Activated CD4-positive, alpha-beta T cell treated with anti-CD3 and anti-CD28 coated beads, Interleukin-2, amount 50 U/mL, for 4 hours (primary cell): ENCODE measurements around the gene LPCAT2.

ENCODE experiments used
- DNase-seq, 2 experiments: peaks; one replicate each; pipeline ENCODE4 v3.0.0-alpha.2; 2020

LPCAT2 gene, protein sequence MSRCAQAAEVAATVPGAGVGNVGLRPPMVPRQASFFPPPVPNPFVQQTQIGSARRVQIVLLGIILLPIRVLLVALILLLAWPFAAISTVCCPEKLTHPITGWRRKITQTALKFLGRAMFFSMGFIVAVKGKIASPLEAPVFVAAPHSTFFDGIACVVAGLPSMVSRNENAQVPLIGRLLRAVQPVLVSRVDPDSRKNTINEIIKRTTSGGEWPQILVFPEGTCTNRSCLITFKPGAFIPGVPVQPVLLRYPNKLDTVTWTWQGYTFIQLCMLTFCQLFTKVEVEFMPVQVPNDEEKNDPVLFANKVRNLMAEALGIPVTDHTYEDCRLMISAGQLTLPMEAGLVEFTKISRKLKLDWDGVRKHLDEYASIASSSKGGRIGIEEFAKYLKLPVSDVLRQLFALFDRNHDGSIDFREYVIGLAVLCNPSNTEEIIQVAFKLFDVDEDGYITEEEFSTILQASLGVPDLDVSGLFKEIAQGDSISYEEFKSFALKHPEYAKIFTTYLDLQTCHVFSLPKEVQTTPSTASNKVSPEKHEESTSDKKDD

GRCh38 chr16:55508941-55509931 is at the start of gene LPCAT2:
Gene LPCAT2, plus strand, starts transcription at chr16:55509072. Its CDS starts 110 bp downstream, at chr16:55509182.
- no peak for DNase-seq

DNA sequence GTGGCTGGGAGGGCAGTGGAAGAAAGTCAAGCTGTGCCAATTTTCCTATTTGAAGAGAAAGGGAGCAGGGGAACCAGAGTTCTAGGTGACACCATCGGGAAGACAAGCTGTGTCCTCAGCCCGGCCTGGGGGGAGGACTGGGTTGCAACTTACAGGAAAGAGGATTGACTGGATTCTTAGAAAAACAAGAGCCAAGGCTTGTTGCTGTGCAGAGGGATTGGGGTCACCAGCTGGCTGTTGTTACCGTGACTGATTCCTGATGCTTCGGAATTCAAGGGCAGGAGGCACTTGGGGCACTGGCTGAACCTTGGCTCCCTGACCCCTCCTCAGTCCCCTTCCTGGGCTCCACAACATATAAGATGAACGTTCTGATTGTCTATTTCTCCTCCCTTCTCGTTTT is 46.6 kb upstream of the LPCAT2 start:
- no peak for DNase-seq

GRCh38 chr16:55464375-55464774 is 44.5 kb upstream of the LPCAT2 start:
- no peak for DNase-seq

GRCh38 chr16:55465077-55465896 is 43.6 kb upstream of the LPCAT2 start:
- DNase-seq: peak; percentile 74 to 76

GRCh38 chr16:55466209-55466608 is 42.7 kb upstream of the LPCAT2 start:
- no peak for DNase-seq

DNA sequence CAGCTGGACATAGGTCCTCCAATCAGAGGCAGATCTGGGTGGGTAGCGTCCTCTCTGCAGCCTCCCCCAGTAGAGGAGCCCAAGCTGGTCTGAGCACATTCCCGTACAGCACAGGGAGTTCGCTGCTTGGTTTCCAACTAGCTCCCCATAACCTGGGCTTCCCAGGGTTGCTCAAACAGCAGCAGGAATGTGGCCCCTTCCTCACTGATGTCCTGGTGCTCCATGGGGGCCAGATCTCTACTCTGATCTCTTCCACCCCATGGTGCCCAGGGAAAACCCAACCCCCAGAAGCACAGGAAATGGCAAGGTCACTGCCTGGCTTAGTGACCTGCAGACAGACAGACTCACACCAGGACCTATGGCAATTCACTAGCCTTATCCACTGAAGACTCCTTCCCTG is 41.0 kb upstream of the LPCAT2 start:
- DNase-seq: no peak

GRCh38 chr16:55468352-55468990 is 40.4 kb upstream of the LPCAT2 start:
- no peak for DNase-seq

DNA sequence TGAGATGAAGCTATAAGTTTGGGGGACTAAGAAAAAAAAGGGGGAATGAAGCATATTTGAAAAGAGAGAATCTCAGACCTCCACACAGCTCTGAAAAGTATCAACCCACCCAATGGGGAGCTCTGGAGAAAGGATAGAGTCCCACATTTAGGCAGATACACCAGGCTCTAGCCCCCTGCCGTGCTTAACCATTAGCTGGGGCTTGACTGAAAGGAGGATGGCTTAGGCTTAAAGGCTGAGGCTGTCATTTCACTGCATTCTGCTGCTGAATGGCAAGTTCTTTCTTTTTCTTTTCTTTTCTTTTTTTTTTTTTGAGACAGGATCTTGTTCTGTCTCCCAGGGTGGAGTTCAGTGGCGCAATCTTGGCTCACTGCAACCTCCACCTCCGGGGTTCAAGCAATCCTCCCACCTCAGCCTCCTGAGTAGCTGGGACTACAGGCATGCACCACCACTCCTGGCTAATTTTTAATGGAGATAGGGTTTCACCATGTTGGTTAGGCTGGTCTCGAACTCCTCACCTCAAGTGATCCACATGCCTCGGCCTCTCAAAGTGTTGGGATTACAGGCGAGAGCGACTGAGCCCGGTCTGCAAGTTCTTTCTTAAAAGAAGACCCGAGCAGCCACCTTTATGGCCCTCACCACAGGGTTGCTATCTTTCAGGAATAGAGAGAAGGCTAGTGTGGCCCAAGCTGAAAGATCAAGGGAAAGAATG is 38.9 kb upstream of the LPCAT2 start:
- DNase-seq: no peak

GRCh38 chr16:55470533-55471371 is 38.1 kb upstream of the LPCAT2 start:
- no peak for DNase-seq

- no peak for DNase-seq
Measured at GRCh38 chr16:55471448-55472097, 37.3 kb upstream of the LPCAT2 start.

DNA sequence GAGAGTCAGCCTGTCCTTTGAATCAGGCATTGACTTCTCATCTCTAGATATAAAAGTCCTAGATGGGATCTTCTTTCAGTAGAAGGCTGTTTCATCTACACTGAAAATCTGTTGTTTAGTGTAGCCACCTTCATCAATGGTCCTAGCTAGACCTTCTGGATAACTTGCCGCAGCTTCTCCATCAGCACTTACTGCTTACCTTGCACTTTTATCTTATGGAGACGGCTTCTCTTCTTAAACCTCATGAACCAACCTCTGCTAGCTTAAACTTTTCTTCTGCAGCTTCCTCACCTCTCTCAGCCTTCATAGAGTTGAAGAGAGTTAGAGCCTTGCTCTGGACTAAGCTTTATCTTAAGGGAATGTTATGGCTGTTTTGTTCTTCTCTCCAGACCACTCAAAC is 35.3 kb upstream of the LPCAT2 start:
- DNase-seq: no peak

GRCh38 chr16:55474821-55475220 is 34.1 kb upstream of the LPCAT2 start:
- DNase-seq: no peak

GRCh38 chr16:55475919-55476318 is 33.0 kb upstream of the LPCAT2 start:
- no peak for DNase-seq

GRCh38 chr16:55476625-55477533 is 32.0 kb upstream of the LPCAT2 start:
- DNase-seq: no peak

DNA sequence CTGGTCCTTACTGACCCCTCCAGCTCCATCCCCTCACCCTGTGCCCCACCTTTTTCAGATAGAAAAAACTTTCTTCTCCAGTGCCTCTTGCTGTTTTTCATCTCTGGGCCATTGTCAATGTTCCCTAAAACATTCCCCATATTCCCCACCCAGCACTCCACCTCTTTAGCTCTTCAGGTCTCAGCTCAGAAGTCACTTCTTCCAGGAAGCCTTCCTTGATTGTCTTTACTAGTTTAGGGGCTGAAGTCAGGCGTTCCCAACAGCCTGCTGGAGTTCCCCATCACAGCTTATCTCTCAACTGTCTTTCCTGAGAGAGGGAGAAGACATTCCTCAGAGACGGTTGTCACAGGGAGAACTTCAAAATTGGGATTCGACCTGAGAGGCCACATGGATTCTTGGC is 31.1 kb upstream of the LPCAT2 start:
- DNase-seq: no peak

DNA sequence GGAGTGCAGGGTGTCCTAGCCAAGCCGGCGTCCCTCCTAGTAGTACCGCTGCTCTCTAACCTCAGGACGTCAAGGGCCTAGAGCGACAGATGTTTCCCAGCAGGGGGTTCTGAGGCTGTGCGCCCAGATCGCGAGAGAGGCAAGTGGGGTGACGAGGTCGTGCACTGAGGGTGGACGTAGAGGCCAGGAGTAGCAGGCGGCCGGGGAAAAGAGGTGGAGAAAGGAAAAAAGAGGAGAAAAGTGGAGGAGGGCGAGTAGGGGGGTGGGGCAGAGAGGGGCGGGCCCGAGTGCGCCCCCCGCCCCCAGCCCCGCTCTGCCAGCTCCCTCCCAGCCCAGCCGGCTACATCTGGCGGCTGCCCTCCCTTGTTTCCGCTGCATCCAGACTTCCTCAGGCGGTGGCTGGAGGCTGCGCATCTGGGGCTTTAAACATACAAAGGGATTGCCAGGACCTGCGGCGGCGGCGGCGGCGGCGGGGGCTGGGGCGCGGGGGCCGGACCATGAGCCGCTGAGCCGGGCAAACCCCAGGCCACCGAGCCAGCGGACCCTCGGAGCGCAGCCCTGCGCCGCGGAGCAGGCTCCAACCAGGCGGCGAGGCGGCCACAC is 29.9 kb upstream of the LPCAT2 start, which contains the start of gene MMP2:
Gene MMP2, plus strand, starts transcription at position 372 of the 603 bp plus-strand sequence. CDS start 282 bp downstream, outside the sequence.
- DNase-seq: no peak

GRCh38 chr16:55479430-55480140 is 29.3 kb upstream of the LPCAT2 start:
- no peak for DNase-seq
